Activated naive CD4-positive, alpha-beta T cell treated with anti-CD3 and anti-CD28 coated beads, Interleukin-2, amount 50 U/mL, for 16 hours (primary cell): Measurements from ENCODE around the gene MRPL27.
A peak's percentile ranks its signal among the peaks of the same experiment; 100 is the strongest.
"Not testable (repeated sequence)": the region's sequence is repeated elsewhere in the genome, so short reads cannot be mapped to it uniquely, and the experiment has no call there.

Experiments
- DNase-seq: peaks from one replicate; pipeline ENCODE4 v3.0.0-alpha.2; 2020

MRPL27 gene

DNA sequence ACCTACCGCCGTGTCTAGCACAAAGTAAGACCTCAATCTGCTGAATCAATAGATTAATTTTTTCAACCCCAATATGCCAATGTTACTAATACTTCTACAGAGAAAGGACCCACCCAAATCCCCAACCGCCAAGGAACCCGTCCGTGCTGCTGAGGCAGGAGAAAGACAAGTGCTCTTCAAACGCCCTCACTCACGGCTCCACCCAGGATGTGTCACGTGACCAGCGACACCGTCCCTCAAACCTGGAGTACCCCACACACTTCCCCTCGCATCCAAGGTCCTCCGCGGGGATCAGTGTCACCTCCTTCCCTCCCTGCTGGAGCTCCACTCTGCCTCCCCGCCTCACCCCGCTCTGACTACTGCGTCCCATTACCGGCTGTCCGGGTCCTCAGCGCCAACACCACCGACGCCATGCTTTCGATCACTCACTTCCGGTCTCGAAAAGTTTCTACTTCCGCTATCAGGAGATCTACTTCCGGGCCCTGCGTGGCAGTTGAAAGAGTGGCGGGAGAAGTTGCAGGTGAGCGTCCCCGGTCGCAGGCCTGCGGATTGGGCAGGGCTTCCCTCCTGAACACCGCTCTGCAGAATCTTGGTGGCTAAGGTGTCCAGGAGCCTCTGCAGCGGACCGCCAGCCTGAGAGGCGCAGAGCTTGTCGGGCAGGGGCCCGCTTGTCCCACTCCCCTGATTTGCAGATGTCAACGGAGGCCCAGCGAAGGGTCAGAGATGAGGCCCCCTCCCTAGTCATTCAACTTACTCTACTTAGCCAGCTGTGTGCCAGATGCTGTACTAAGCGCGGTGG lies at the start of gene MRPL27, which contains the start of gene EME1:
Gene MRPL27, minus strand, starts transcription at position 427 of the 799 bp plus-strand sequence. Its CDS starts 14 bp downstream, at position 413.
Gene EME1, plus strand, starts transcription at position 472 of the 799 bp plus-strand sequence. CDS start 1,980 bp downstream, outside the sequence.
- peak; percentile 86 for DNase-seq

DNA sequence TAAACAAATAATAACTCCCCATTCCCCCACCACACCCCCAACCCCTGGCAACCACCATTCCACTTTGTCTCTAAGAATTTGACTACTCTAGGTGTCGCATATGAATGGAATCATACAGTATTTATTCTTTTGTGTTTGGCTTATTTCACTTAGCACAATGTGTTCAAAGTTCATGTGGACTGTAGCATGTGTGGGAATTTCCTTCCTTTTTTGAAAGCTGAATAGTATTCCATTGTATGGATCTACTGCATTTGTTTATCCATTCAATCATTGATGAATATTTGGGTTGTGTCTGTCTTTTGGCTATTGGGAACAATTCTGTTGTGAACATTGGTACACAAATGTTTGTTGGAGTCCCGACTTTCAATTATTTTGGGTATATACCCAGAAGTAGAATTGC lies 49.8 kb upstream of the MRPL27 start:
- no peak for DNase-seq

DNA sequence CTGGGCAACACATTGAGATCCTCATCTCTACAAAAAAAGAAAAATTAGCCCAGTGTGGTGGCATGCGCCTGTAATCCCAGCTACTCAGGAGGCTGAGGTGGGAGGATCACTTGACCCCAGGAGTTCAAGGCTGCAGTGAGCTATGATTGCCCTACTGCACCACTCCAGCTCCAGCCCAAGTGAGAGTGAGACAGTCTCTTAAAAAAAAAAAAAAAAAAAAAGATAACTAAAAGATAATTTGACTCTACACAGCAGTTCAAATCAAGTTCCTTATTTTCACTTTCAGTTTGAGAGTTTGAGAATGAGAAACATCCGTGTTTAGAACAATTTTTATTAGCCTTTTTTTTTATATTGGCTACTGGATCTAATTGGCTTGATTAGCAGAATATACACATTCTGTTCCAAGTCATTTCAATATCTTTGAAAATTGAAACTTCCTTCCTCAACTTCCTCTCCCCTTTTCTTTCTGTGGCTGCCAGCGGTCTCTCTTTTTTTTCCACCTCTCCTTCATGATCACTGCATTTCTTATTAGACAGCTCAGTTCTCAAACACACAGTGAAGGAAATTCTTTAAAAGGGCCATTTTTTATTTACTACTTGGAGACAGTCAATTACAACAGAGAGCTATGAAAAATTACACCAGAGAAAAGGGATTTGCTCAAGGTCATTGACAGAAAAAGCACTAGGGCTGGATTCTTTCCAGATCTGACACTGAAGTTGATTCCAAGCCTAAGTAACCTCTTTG lies 48.5 kb upstream of the MRPL27 start:
- DNase-seq = no peak

DNA sequence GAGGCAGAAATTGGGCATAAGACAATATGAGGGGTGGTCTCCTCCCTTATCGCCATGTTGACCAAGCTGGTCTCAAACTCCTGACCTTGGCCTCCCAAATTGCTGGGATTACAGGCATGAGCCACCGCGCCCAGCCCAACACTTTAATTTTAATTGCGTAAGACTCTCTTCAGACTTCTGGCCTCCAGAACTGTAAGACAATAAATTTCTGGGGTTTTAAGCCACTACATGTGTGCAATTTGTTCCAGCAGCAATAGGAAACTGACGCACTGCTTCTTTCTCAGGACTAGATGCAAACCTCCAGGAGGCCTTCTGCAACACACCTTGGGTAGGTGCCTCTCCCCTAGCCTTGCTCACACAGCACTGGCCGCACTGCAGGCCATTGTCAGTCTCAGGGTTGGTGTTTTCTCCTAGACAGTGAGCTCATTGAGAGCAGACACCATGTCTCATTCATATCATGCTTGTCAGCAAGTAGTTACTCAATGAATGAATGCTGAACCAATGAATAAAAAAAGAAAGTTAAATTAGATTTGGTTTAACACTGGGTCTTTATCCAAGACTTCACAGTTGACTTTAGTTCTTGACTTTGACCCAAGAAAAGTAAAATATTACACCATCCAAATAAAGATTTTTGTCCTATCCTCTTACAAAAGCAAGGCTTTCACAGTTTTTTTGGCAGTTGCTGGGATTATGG lies 47.6 kb upstream of the MRPL27 start:
- no peak for DNase-seq

DNA sequence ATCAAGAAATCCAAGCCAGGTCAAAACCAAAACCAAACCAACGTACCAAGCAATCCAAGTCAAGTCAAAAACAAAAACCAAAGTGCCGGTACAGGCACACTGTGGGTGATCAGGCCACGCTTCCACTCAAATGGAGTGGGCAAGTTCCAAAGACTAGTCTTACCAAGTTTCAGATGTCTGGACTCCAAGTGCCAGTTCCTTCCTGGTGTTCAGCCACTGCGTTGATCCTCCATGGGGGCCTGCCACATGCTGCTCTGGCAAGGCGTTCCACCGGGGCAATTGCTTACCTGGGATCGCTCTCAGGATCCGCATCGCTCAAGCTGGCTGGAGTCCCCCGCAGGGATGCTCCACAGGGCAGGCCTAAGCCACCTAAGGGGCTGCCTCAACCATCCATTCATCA lies 46.6 kb upstream of the MRPL27 start:
- DNase-seq = not testable (repeated sequence)

DNA sequence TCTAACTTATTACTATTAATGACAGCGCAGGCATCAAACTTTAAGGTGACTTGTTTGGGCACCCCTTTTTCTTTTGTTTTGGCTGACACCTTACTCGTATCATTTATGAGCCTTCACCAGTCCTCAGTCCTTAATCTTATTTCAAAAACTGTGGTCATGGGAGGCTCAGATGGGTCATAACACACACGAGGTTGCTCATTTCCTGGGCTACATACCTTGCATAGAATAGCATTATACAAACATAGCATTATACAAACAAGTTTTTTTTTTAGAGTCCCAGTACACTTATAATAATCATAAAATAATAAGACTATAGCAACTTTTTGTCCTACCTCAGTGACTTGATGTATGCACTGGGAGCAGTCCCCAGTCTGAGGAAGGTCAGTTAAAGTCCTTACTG lies 41.8 kb upstream of the MRPL27 start:
- DNase-seq = no peak

DNA sequence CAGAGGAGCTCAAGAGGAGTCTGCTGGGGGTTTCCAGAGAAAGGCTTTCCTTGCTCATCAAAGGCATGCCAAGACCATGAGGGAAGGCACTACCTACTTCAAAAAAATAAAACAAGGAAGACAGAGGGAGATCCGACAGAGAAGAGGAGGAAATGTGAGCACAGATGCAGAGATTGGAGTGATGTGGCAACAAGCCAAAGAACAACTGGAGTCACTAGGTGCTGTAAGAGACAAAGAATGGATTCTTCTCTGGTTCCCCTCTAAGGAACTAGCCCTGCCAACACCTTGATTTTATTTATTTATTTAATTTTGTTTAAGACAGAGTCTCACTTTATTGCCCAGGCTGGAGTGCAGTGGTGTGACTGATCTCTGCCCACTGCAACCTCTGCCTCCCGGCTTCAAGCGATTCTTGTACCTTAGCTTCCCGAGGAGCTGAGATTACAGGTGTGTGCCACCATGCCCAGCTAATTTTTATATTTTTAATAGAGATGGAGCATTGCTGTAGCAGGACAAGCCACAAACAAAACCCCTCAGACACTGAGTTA lies 39.3 kb upstream of the MRPL27 start:
- no peak for DNase-seq

DNA sequence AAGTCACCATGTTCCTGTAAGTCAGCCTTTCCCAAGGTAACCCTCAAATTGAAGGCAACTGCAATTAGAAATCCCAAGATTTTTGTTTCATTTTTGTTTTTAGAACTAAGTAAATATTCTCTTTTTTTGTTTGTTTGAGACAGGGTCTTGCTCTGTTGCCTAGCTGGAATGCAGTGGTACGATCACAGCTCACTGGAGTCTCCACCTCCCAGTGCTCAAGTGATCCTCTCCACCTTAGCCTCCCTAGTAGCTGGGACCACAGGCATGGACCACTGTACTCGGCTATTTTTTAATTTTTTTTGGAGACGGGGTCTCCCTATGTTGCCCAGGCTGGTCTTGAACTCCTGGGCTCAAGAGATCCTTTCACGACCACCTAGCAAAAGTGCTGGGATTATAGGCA lies 34.9 kb upstream of the MRPL27 start:
- DNase-seq = no peak

DNA sequence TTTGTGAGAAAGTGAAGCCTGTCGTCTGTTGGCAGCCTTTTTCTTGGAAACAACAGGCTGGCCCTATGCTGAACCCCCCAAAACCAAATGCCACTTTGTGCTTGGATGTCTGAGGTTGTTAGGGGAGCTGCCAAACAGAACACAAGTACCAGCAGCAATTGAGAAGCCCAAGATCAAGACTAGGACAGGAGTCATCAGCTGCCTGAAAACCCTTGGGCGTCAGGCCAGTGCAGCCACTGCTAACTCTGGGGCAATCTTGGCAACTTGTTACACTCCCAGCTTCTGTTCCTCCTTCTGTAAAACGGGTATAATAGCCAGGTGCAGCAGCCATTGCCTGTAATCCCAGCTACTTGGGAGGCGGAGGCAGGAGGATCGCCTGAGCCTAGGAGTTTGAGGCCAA lies 33.6 kb upstream of the MRPL27 start:
- no peak for DNase-seq

DNA sequence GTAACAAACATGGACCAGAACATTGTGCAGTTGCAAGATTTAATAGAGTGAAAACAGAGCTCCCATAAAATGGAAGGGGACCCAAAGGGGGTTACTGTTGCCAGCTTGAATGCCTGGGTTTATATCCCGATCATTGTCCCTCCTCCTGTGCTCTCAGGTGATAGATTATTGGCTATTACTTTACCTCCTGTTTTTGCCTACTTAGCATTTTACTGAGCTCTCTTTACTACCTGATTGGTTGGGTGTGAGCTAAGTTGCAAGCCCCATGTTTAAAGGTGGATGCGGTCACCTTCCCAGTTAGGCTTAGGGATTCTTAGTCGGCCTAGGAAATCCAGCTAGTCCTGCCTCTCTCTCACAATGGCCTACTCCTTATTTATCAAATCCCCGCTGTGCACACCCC lies 32.4 kb upstream of the MRPL27 start:
- DNase-seq = not testable (repeated sequence)

DNA sequence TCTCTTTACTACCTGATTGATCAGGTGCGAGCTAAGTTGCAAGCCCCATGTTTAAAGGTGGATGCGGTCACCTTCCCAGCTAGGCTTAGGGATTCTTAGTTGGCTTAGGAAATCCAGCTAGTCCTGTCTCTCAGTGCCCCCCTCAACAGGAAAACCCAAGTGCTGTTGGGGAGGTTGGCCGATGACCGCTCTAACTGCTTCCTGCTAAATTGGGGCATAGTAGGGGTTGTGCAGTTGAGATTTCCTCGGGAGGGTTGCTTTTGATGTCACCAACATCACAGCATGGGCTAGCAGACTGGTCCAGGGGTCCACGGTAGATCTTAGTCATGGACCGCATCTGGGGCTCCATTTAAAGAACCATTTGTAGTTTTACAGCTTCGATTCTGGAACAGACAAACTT lies 26.6 kb upstream of the MRPL27 start:
- not testable (repeated sequence) for DNase-seq

DNA sequence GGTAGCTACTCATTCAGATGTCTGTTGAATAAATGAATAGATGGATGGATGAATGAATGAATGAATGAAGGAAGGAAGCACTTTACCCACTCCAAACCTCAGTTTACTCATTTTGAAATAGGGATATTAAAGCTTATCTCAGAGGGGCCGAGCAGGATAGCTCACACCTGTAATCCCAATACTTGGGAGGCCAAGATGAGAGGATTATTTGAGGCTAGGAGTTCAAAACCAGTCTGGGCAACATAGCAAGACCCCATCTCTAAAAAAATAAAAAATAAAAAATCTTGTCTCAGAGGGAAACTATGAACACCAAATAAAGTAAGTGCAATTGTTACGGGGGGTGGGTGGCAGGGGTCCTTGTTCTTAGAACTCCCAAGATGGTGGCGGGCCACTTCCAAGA lies 25.7 kb upstream of the MRPL27 start:
- not testable (repeated sequence) for DNase-seq

DNA sequence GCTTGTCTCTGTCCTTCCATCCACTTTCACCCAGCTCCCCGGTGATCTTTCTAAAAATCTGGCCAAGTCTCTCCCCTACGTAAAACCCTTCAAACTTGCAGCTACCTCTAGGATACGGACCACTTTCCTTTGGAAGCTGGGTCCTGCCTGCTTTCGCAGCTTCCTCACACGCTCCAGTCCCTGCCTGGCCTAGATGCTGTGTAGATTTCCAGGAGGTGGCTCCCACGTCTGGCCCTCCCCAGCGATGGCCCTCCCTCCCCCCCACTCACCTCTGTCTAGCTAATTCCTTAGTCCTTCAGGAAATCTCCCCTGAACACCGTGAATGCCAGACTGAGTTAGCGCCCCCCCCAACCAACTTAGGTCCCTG lies 24.9 kb upstream of the MRPL27 start:
- no peak for DNase-seq

DNA sequence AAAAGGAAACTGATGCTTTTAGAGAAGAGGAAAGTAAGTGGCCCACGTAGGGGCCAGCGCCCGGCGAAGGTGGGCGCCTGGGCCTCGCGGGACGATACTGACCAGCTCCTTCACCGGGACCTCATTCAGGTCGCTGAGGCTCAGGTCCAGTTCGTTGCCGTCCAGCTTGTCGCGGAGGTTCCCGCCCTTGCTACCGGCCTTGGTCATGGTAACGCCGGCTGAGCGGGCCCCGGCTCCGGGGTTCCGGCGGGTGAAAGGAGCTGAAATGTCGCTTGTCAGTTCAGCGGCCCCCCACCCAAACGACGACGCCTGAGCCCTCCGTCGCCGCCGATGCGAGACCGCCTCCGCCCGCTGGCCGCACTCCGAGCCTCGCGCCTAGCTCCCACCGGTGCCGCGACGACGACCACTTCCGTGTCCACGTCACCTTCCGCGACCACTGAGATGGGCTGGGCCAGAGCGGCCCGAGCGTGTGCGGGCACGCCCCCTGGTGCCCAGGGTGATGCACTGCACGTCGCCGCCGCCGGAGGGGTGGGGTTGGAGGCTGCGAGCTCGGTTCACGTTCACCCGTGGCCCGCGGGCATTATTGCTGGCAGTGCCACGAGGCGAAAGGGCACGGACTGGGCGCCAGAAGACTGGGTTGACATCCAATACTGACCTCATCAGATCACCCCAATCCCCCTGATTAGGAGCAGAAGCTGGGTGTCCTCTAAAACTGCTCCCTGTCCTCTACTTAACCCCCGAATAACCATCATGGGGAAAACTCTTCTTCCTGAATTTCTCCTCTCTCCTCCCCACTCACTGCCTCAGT lies 24.3 kb upstream of the MRPL27 start, which contains the start of gene LRRC59:
Gene LRRC59, minus strand, starts transcription at position 413 of the 808 bp plus-strand sequence. Its CDS starts 206 bp downstream, at position 207.
- DNase-seq = peak; percentile 91

DNA sequence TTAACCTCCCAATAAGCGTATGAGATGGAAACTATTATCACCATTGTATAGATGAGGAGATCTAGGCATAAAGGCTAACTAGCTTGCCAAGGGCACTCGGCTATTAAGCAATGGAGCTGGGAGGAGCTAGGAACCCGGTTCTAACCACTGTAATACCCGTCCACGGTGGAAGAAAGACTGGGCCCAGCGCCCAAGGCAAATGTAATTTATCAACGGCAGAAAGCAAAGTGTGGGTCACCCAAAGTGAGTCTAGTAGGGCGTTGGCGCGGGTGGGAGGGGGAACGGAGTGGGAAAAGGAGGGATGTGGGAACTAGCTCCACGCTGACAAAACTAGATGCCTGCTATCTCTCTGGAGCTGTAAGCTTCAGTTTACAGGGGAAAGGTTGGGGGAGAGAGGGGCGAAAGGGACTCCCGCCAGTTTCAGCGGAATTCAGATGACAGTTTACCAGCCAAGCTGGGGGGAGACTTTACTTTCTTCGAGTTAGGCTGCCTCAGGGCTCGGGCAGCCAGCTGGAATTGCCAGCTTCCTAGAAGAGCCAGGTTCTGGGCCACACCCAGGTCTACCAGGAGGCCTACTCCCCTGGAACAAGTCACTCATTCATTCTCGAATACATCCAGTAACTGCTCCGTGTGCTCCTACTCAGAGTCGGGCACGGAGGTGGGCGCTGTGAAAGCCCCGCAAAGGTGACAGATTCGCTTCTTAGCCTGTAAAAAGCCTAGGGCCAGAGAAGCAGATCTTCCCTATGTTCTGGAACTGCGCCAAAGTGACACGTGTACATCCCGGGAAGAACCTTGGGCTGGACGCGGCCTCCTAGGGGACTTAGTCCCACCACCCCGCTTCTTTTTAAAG lies 23.5 kb upstream of the MRPL27 start:
- DNase-seq = peak; percentile 36

DNA sequence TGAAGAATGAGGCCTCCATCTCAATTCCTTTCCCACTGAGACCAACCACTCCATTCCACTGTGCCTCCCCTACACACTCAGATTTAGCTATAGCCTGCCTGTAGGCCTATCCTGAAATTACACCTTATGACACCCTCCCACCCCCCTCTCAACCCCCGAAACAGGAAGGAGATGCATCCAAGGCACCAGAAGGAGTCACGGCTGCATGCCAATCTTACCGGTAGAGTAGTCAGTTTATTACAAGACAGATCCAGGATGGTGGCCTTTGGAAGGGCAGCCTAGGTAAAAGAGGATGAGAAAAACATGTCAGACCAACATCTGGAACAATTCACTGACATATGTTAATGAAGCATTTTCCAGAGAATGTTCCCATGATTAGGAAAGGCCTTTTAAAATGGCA lies 21.7 kb upstream of the MRPL27 start:
- no peak for DNase-seq

DNA sequence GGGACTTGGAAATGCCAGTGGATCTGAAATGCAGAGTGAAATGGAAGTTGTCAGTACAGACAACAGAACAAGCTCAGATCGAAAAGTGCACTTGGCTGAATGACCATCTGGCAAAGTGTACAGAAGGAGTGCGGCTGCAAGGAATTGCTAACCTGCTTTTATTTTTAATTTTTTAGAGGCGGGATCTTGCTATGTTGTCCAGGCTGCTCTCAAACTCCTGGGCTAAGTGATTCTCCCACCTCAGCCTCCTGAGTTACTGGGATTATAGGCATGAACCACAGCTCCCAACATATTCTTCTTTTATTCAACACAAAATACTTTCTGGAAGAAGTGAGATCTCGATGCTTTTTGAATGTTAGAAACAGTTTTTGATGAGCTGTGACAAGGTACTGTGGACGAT lies 20.7 kb upstream of the MRPL27 start:
- no peak for DNase-seq

DNA sequence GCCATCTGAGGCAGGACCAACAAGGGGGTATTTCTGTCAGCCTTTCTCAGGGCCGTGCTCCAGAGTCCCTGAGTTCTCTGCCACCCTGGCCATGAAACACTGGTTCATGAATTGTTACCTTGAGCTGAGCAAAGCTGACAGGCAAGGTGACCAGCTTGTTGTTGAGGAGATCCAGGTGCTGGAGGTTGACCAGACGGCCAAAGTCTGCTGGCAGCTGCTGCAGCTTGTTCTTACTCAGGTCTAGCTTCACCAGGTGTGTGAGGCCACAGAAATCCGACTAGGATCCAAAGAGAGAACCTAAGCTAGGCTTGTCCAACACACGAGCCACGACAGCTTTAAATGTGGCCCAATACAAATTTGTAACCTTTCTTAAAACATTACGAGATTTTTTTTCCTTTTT lies 19.6 kb upstream of the MRPL27 start:
- DNase-seq = no peak

DNA sequence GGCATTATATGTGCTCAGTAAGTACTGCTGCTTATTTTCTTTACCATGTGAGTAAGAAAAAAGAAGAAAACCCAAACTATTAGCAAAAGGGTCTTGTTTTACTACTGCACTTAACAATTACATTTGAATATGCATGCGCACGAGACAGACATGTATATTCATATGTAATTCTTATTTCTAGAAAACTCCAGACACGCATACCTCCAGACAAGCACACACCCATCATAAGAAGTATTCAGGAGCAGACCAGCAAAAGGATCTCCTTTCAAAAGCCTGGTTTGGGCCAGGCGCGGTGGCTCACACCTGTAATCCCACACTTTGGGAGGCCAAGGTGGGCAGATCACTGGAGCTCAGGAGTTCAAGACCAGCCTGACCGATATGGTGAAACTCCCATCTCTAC lies 16.6 kb upstream of the MRPL27 start:
- DNase-seq = no peak

DNA sequence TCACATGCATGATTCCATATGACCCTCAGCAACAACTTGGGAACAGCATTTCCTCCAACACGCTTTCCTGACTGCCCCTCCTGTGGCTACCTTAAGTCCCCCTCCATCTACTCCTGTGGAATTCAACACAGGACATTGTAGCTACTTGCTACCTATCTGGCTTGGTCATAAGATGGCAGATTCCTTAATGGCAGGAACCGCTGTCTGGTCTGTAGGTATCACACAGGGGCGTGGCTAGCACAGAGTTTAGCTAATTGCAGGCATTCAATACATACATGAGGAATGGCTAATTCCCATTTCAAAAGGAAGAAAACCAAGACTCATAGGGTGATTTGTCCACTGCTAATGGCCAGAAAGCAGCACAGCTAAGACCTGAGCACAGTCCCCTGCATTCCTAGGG lies 15.7 kb upstream of the MRPL27 start:
- DNase-seq = no peak

DNA sequence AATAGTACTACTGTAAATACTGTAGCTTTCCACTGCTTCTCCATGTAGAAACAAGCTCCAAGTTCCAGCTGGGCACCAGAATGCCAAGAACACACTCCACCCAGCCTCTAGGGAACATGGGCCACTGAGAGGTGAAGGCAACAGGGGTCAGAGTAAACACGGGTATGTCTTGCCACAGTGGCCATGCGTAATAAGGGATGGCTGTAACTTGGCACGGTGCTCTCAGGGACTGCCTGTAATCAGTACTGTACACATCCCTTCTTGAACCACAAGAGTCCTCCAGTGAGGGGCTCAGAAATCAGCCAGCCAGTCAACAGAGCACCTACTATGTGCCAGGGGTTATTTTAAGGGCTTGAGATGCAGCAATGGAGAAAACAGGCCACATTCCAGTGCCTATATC lies 13.5 kb upstream of the MRPL27 start:
- DNase-seq = no peak
